Measurements from ENCODE around the gene KRT31. TPM values are rescaled to one million over a fixed set of nuclear protein-coding genes. Genes with fewer than 3 reads are reported as not detected.

KRT31 gene
- not detected for total RNA-seq
- polyA plus RNA-seq (2013, experiment 1 of 2) = not detected
- not detected for polyA plus RNA-seq (2013, experiment 2 of 2)
- long read RNA-seq, experiment 1 = 0 reads
- long read RNA-seq, experiment 2 = 0 reads
- long read RNA-seq, experiment 3 = 0 reads
- long read RNA-seq, experiment 4 = 0 reads

GRCh38 chr17:41396996-41397660 lies at the start of gene KRT31:
Gene KRT31 (minus strand): TSS chr17:41397608. CDS start chr17:41397539, 69 bp downstream.
- Mint-ChIP-seq H3K4me3 (no peak within 1 kb of the TSS), H3K9me3 (no peaks in the 10 kb centered on the region), H3K27me3 (ENCODE audit: insufficient read depth) (no peaks in the 10 kb centered on the region), H3K27ac (no peak within 1 kb of the TSS), H3K4me1 (no peaks in the 10 kb centered on the region), H3K36me3 (ENCODE audit: low read depth) (no peaks in the 10 kb centered on the region)
- DNase-seq = peak; percentile 31
- Histone ChIP-seq H3K36me3 (ENCODE audit: control insufficient read depth, insufficient read depth, low read length) (no peaks in the 10 kb centered on the region), H3K4me3 (ENCODE audit: low read length) (no peak within 1 kb of the TSS), H3K27me3 (ENCODE audit: control insufficient read depth, insufficient read depth, low read length, poor library complexity, severe bottlenecking) (no peaks in the 10 kb centered on the region), H3K9me3 (ENCODE audit: control insufficient read depth, low read length) (no peaks in the 10 kb centered on the region), H3K4me1 (ENCODE audit: control insufficient read depth, insufficient read depth, low read length) (no peaks in the 10 kb centered on the region), H3K27ac (ENCODE audit: low read depth, low read length) (no peak within 1 kb of the TSS), H3K9ac (ENCODE audit: extremely low read depth, low read length, poor library complexity, severe bottlenecking) (no peak within 1 kb of the TSS)
- TF ChIP-seq CTCF (conservative IDR thresholded peaks at IDR 0.05) = no peak
- WGBS, 2 experiments (ENCODE audit: insufficient coverage in 1 of 2, insufficient read length in 1 of 2) = 95% methylated on average over 16 of the region's 16 CpGs; no CpG with 5 or more reads in 1 of the 2 experiments

GRCh38 chr17:41446806-41447205 lies 49.4 kb upstream of the KRT31 start:
- no peak overlapping the region for H3K27ac Mint-ChIP-seq
- no peaks in the 10 kb centered on the region for H3K4me1 Mint-ChIP-seq
- TF ChIP-seq CTCF (conservative IDR thresholded peaks at IDR 0.05) = no peak
- peaks cover 14% of the 10 kb centered on the region for H3K27me3 Mint-ChIP-seq (ENCODE audit: insufficient read depth)
- no peak overlapping the region for H3K4me3 Mint-ChIP-seq
- Histone ChIP-seq H3K9ac (ENCODE audit: extremely low read depth, low read length, poor library complexity, severe bottlenecking) (no peak overlapping the region), H3K27ac (ENCODE audit: low read depth, low read length) (no peak overlapping the region), H3K36me3 (ENCODE audit: control insufficient read depth, insufficient read depth, low read length) (no peaks in the 10 kb centered on the region), H3K4me3 (ENCODE audit: low read length) (no peak overlapping the region), H3K4me1 (ENCODE audit: control insufficient read depth, insufficient read depth, low read length) (no peaks in the 10 kb centered on the region), H3K27me3 (ENCODE audit: control insufficient read depth, insufficient read depth, low read length, poor library complexity, severe bottlenecking) (no peaks in the 10 kb centered on the region), H3K9me3 (ENCODE audit: control insufficient read depth, low read length) (peaks cover 10% of the 10 kb centered on the region)
- H3K9me3 Mint-ChIP-seq = peaks cover 12% of the 10 kb centered on the region
- no peak for DNase-seq
- 66% methylated on average over 2 of the region's 2 CpGs; no CpG with 5 or more reads in 1 of the 2 experiments for WGBS, 2 experiments (ENCODE audit: insufficient coverage in 1 of 2, insufficient read length in 1 of 2)
- no peaks in the 10 kb centered on the region for H3K36me3 Mint-ChIP-seq (ENCODE audit: low read depth)

GRCh38 chr17:41444640-41445039 lies 47.2 kb upstream of the KRT31 start:
- Histone ChIP-seq H3K27ac (ENCODE audit: low read depth, low read length) (no peak overlapping the region), H3K36me3 (ENCODE audit: control insufficient read depth, insufficient read depth, low read length) (no peaks in the 10 kb centered on the region), H3K4me3 (ENCODE audit: low read length) (no peak overlapping the region), H3K9me3 (ENCODE audit: control insufficient read depth, low read length) (no peaks in the 10 kb centered on the region), H3K9ac (ENCODE audit: extremely low read depth, low read length, poor library complexity, severe bottlenecking) (no peak overlapping the region), H3K27me3 (ENCODE audit: control insufficient read depth, insufficient read depth, low read length, poor library complexity, severe bottlenecking) (no peaks in the 10 kb centered on the region), H3K4me1 (ENCODE audit: control insufficient read depth, insufficient read depth, low read length) (no peaks in the 10 kb centered on the region)
- DNase-seq = no peak
- H3K27ac Mint-ChIP-seq = no peak overlapping the region
- no peak for TF ChIP-seq CTCF (conservative IDR thresholded peaks at IDR 0.05)
- peaks cover 13% of the 10 kb centered on the region for H3K27me3 Mint-ChIP-seq (ENCODE audit: insufficient read depth)
- H3K4me3 Mint-ChIP-seq = no peak overlapping the region
- no peaks in the 10 kb centered on the region for H3K36me3 Mint-ChIP-seq (ENCODE audit: low read depth)
- no peaks in the 10 kb centered on the region for H3K4me1 Mint-ChIP-seq
- 76 to 80% methylated on average over 1 to 3 of the region's 3 CpGs for WGBS, 2 experiments (ENCODE audit: insufficient coverage in 1 of 2, insufficient read length in 1 of 2)
- no peaks in the 10 kb centered on the region for H3K9me3 Mint-ChIP-seq

All from endodermal cell (in vitro differentiated cells).